HEK293T (cell line): Measurements from ENCODE around the gene PTPRM.

Source experiments
- CTCF ChIA-PET: fragments of 350-600 bp; formaldehyde crosslinking; extraction: SDS; loops from one replicate; lab custom pipeline; 2021; ENCODE audit warnings: antibody characterized with exemption, inconsistent platforms; lab: Yijun Ruan, JAX
- POLR2A ChIA-PET: fragments of 350-600 bp; formaldehyde crosslinking; extraction: SDS; loops from one replicate; lab custom pipeline; 2020; ENCODE audit warnings: antibody characterized with exemption, inconsistent platforms; lab: Yijun Ruan, JAX
- DNase-seq: peaks from one replicate; pipeline ENCODE4 v3.0.0; 2012; ENCODE audit warnings: mixed read lengths; ENCODE audit errors: extremely low spot score
- ARNT ChIP-seq: fragments of 450-650 bp; IDR thresholded peaks from 2 replicates; pipeline ENCODE4 v1.6.1; 2017; ENCODE audit warnings: mild to moderate bottlenecking
- BHLHE40 ChIP-seq: fragments of 450-650 bp; IDR thresholded peaks from 2 replicates; pipeline ENCODE4 v1.6.1; 2016; ENCODE audit warnings: mild to moderate bottlenecking, moderate library complexity, borderline replicate concordance
- CTBP1 ChIP-seq: fragments of 450-650 bp; IDR thresholded peaks from 2 replicates; pipeline ENCODE4 v1.6.1; 2016; ENCODE audit warnings: borderline replicate concordance
- ELF4 ChIP-seq: fragments of 450-650 bp; IDR thresholded peaks from 2 replicates; pipeline ENCODE4 v1.6.1; 2017; ENCODE audit warnings: antibody characterized with exemption
- FOXA1 ChIP-seq: fragments of 450-650 bp; IDR thresholded peaks from 2 replicates; pipeline ENCODE4 v1.6.1; 2016; ENCODE audit warnings: mild to moderate bottlenecking
- FOXK2 ChIP-seq: fragments of 450-650 bp; IDR thresholded peaks from 2 replicates; pipeline ENCODE4 v1.6.1; 2016; ENCODE audit warnings: mild to moderate bottlenecking
- FOXM1 ChIP-seq: fragments of 450-650 bp; IDR thresholded peaks from 2 replicates; pipeline ENCODE4 v1.6.1; 2017; ENCODE audit warnings: mild to moderate bottlenecking, borderline replicate concordance
- HDGF ChIP-seq: fragments of 450-650 bp; IDR thresholded peaks from 2 replicates; pipeline ENCODE4 v1.6.1; 2017; ENCODE audit warnings: antibody characterized with exemption, borderline replicate concordance
- L3MBTL2 ChIP-seq: fragments of 450-650 bp; conservative IDR thresholded peaks from 2 replicates; pipeline ENCODE4 v1.6.1; 2016; ENCODE audit warnings: mild to moderate bottlenecking
- LEF1 ChIP-seq: fragments of 450-650 bp; IDR thresholded peaks from 2 replicates; pipeline ENCODE4 v1.6.1; 2017; ENCODE audit warnings: mild to moderate bottlenecking, borderline replicate concordance
- NFRKB ChIP-seq: fragments of 450-650 bp; IDR thresholded peaks from 2 replicates; pipeline ENCODE4 v1.6.1; 2016; ENCODE audit warnings: mild to moderate bottlenecking, moderate library complexity
- PKNOX1 ChIP-seq: fragments of 450-650 bp; IDR thresholded peaks from 2 replicates; pipeline ENCODE4 v1.6.1; 2016
- SP1 ChIP-seq: fragments of 450-650 bp; IDR thresholded peaks from 2 replicates; pipeline ENCODE4 v1.6.1; 2017
- SUZ12 ChIP-seq: fragments of 450-650 bp; IDR thresholded peaks from 2 replicates; pipeline ENCODE4 v1.6.1; 2016; ENCODE audit warnings: mild to moderate bottlenecking
- TARDBP ChIP-seq: fragments of 450-650 bp; IDR thresholded peaks from 2 replicates; pipeline ENCODE4 v1.6.1; 2016
- ZNF384 ChIP-seq: fragments of 450-650 bp; IDR thresholded peaks from 2 replicates; pipeline ENCODE4 v1.6.1; 2016

The PTPRM gene

GRCh38 chr18:8276406-8276805, 709.3 kb downstream of the PTPRM start:
- TF ChIP-seq ARNT (no peak), CTBP1 (no peak), FOXK2 (no peak), FOXA1 (no peak), SP1 (no peak), HDGF (no peak)
- DNase-seq: no peak
- ChIA-PET CTCF (interaction anchor here (0.5 kb wide), 1 partner anchor 199 kb away, joined by 6 read pairs; no protein-coding TSS in a partner anchor), POLR2A (no interaction called here)

GRCh38 chr18:8277270-8277669, 710.2 kb downstream of the PTPRM start:
- POLR2A ChIA-PET: no interaction called here
- TF ChIP-seq FOXM1 (no peak), FOXA1 (no peak), ELF4 (no peak)
- CTCF ChIA-PET: no interaction called here
- no peak for DNase-seq

GRCh38 chr18:8279346-8279745, 712.2 kb downstream of the PTPRM start:
- DNase-seq: no peak
- TF ChIP-seq PKNOX1: no peak
- no peak for TF ChIP-seq SUZ12
- TF ChIP-seq FOXK2: no peak
- TF ChIP-seq HDGF: no peak
- no peak for TF ChIP-seq TARDBP
- no peak for TF ChIP-seq FOXM1
- TF ChIP-seq CTBP1: no peak
- no peak for TF ChIP-seq BHLHE40
- TF ChIP-seq ZNF384: no peak
- no peak for TF ChIP-seq LEF1
- TF ChIP-seq ELF4: no peak
- no peak for TF ChIP-seq NFRKB
- no peak for TF ChIP-seq FOXA1
- TF ChIP-seq SP1: no peak
- no peak for TF ChIP-seq ARNT
- TF ChIP-seq L3MBTL2: no peak
- CTCF ChIA-PET: no interaction called here
- POLR2A ChIA-PET: no interaction called here

- no peak for TF ChIP-seq ZNF384
- TF ChIP-seq PKNOX1: no peak
- no peak for TF ChIP-seq CTBP1
- TF ChIP-seq LEF1: no peak
- TF ChIP-seq ARNT: no peak
- no peak for TF ChIP-seq BHLHE40
- TF ChIP-seq ELF4: no peak
- no peak for TF ChIP-seq FOXK2
- TF ChIP-seq HDGF: no peak
- no peak for TF ChIP-seq TARDBP
- no peak for TF ChIP-seq NFRKB
- no peak for TF ChIP-seq SP1
- TF ChIP-seq FOXM1: no peak
- no peak for TF ChIP-seq SUZ12
- no peak for TF ChIP-seq FOXA1
- TF ChIP-seq L3MBTL2: no peak
- ChIA-PET POLR2A (no interaction called here), CTCF (no interaction called here)
- no peak for DNase-seq
Observed at GRCh38 chr18:8279781-8280330, 712.7 kb downstream of the PTPRM start.

GRCh38 chr18:8283891-8284585, 716.9 kb downstream of the PTPRM start:
- DNase-seq: no peak
- no peak for TF ChIP-seq TARDBP
- no peak for TF ChIP-seq FOXA1
- TF ChIP-seq LEF1: no peak
- TF ChIP-seq FOXM1: no peak
- TF ChIP-seq FOXK2: no peak
- TF ChIP-seq HDGF: no peak
- TF ChIP-seq L3MBTL2: no peak
- no peak for TF ChIP-seq ARNT
- ChIA-PET CTCF (no interaction called here), POLR2A (no interaction called here)

- ChIA-PET POLR2A (no interaction called here), CTCF (no interaction called here)
- no peak for TF ChIP-seq ZNF384
- TF ChIP-seq SUZ12: no peak
- TF ChIP-seq FOXK2: no peak
- no peak for TF ChIP-seq L3MBTL2
- no peak for TF ChIP-seq TARDBP
- no peak for TF ChIP-seq ARNT
- TF ChIP-seq NFRKB: no peak
- no peak for TF ChIP-seq LEF1
- TF ChIP-seq FOXM1: no peak
- TF ChIP-seq PKNOX1: no peak
- TF ChIP-seq BHLHE40: no peak
- no peak for TF ChIP-seq HDGF
- TF ChIP-seq ELF4: no peak
- no peak for TF ChIP-seq SP1
- no peak for TF ChIP-seq FOXA1
- no peak for TF ChIP-seq CTBP1
- no peak for DNase-seq
Observed at GRCh38 chr18:8286303-8286702, 719.2 kb downstream of the PTPRM start.
